Esophagus muscularis mucosa (tissue), 3 donors: Measurements from ENCODE around the gene BMPR1B.

ENCODE experiments used
- CTCF ChIP-seq, 3 experiments: fragments of 200-600 bp in 2 of 3; fragments of 450-650 bp in 1 of 3; sonication (generic) in 2 of 3; IDR thresholded peaks; one replicate each; pipeline ENCODE4 v1.5.1; 2017 to 2019; ENCODE audit warnings: antibody characterized with exemption in 3 of 3, mild to moderate bottlenecking in 2 of 3, moderate library complexity in 1 of 3
- POLR2A ChIP-seq: fragments of 450-650 bp; IDR thresholded peaks from one replicate; pipeline ENCODE4 v1.6.1; 2017; ENCODE audit warnings: antibody characterized with exemption, moderate library complexity, mild to moderate bottlenecking, low read depth
- POLR2AphosphoS5 ChIP-seq, 2 donors: sonication (generic); formaldehyde crosslinking; IDR thresholded peaks; one replicate each; pipeline ENCODE4 v1.6.1; 2017; ENCODE audit warnings: antibody characterized with exemption in 2 of 2

- TF ChIP-seq POLR2A = no peak
- peak; percentile 55 to 69 (median 62) for TF ChIP-seq CTCF (IDR thresholded peaks at IDR 0.05)
- no peak for TF ChIP-seq POLR2AphosphoS5 (IDR thresholded peaks at IDR 0.05)
Observed at GRCh38 chr4:95165926-95166524, 408.3 kb downstream of the BMPR1B start.
